Natural killer cell (primary cell): Measurements from ENCODE around the gene IFNL1. TPM values are rescaled to one million over a fixed set of nuclear protein-coding genes. Genes with fewer than 3 reads are reported as not detected.

Experiments used
- ATAC-seq, 3 donors: fragments of 150-1000 bp in 2 of 3; fragments of 200-7000 bp in 1 of 3; cut with Tn5 transposase; 1 replicate in 1 of 3; 2 replicates in 2 of 3; pipeline ENCODE4 v1.10.0; 2021; ENCODE audit warnings: mild to moderate bottlenecking in 2 of 3, moderate library complexity in 2 of 3
- DNase-seq, 2 donors: peaks; one replicate each; pipeline versions ENCODE4 v3.0.0 to v3.0.0-alpha.2; 2013 to 2021; ENCODE audit warnings: mixed read lengths in 1 of 2
- H3K27ac ChIP-seq: one replicate; pipeline ENCODE4 v1.5.1; 2013; ENCODE audit warnings: mild to moderate bottlenecking, low read length
- H3K27me3 ChIP-seq: one replicate; pipeline ENCODE4 v1.6.1; 2013; ENCODE audit warnings: low read length; ENCODE audit not compliant: control insufficient read depth, insufficient read depth
- H3K36me3 ChIP-seq: one replicate; pipeline ENCODE4 v1.6.1; 2013; ENCODE audit warnings: low read length; ENCODE audit not compliant: control insufficient read depth, insufficient read depth
- H3K4me1 ChIP-seq: one replicate; pipeline ENCODE4 v1.6.1; 2013; ENCODE audit warnings: low read length; ENCODE audit not compliant: control insufficient read depth, insufficient read depth
- H3K4me3 ChIP-seq: one replicate; pipeline ENCODE4 v1.5.1; 2013; ENCODE audit warnings: low read length
- H3K9me3 ChIP-seq: one replicate; pipeline ENCODE4 v1.6.1; 2013; ENCODE audit warnings: low read length; ENCODE audit not compliant: control insufficient read depth, insufficient read depth
- H3K27ac Mint-ChIP-seq, 2 donors: one replicate each; pipeline ENCODE4 v1.8.0; 2022; ENCODE audit warnings: mild to moderate bottlenecking in 2 of 2, mixed read lengths in 2 of 2, moderate library complexity in 1 of 2
- H3K27me3 Mint-ChIP-seq, 2 donors: one replicate each; pipeline ENCODE4 v1.8.0; 2022; ENCODE audit warnings: low read depth in 2 of 2, mixed read lengths in 2 of 2
- H3K36me3 Mint-ChIP-seq: one replicate; pipeline ENCODE4 v1.8.0; 2022; ENCODE audit warnings: mixed read lengths
- H3K4me1 Mint-ChIP-seq, 2 donors: one replicate each; pipeline ENCODE4 v1.8.0; 2022; ENCODE audit warnings: mixed read lengths in 2 of 2
- H3K4me3 Mint-ChIP-seq: one replicate; pipeline ENCODE4 v1.8.0; 2022; ENCODE audit warnings: mild to moderate bottlenecking, moderate library complexity, mixed read lengths
- H3K9me3 Mint-ChIP-seq, 2 donors: one replicate each; pipeline ENCODE4 v1.8.0; 2022; ENCODE audit warnings: mixed read lengths in 2 of 2
- CTCF ChIP-seq: fragments of 200-600 bp; IDR thresholded peaks from one replicate; pipeline ENCODE4 v1.8.0; 2022; ENCODE audit warnings: antibody characterized with exemption
- WGBS: methylation state at CpG from one replicate; pipeline ENCODE4 v1.1.7; 2013; ENCODE audit warnings: missing lambda C conversion rate; ENCODE audit not compliant: insufficient coverage; 5-methylcytosine and 5-hydroxymethylcytosine counted together
- intact Hi-C: fragments of 100-400 bp; cut with micrococcal nuclease; formaldehyde crosslinking; loops from one replicate; pipeline ENCODE4 v1.14.2; 2022
- total RNA-seq, 4 donors: library from RNA; stranded (reverse); fragments of 120-200 nt in 1 of 4; gene quantifications; one replicate each; pipeline versions ENCODE4 v1.2.3 to v1.2.4, GENCODE V29; 2013 to 2022

Gene IFNL1
- total RNA-seq, 3 donors from 2014 or later (not counting 1 experiment from before 2014, with no cell fraction given), result 0.33 to 1.4 TPM; not detected in 1

GRCh38 chr19:39314016-39314728 is 18.0 kb downstream of the IFNL1 start:
- Mint-ChIP-seq H3K4me1 (peaks cover 35 to 39% of the 10 kb centered on the region in 2 donors), H3K27ac (no peak overlapping the region), H3K9me3 (no peaks in the 10 kb centered on the region), H3K36me3 (peaks cover 14% of the 10 kb centered on the region), H3K27me3 (no peaks in the 10 kb centered on the region), H3K4me3 (no peak overlapping the region)
- Histone ChIP-seq H3K27me3 (no peaks in the 10 kb centered on the region), H3K27ac (no peak overlapping the region), H3K4me1 (peaks cover 10% of the 10 kb centered on the region), H3K4me3 (no peak overlapping the region), H3K9me3 (no peaks in the 10 kb centered on the region), H3K36me3 (peaks cover 50% of the 10 kb centered on the region)
- TF ChIP-seq CTCF, result no peak
- WGBS, result 96% methylated on average over 64 of the region's 64 CpGs
- no peak for ATAC-seq
- intact Hi-C loops, result no loop called here
- DNase-seq, result no peak

- intact Hi-C loops, result no loop called here
- H3K4me3 Mint-ChIP-seq, result no peak overlapping the region
- peaks cover 43% of the 10 kb centered on the region for H3K36me3 ChIP-seq
- 100% methylated on average over 1 of the region's 1 CpG for WGBS
- no peaks in the 10 kb centered on the region for H3K27me3 ChIP-seq
- H3K27ac Mint-ChIP-seq, result no peak overlapping the region
- peaks cover 19% of the 10 kb centered on the region for H3K4me1 ChIP-seq
- TF ChIP-seq CTCF, result no peak
- no peaks in the 10 kb centered on the region for H3K27me3 Mint-ChIP-seq
- ATAC-seq (no peak), DNase-seq (no peak)
- H3K9me3 ChIP-seq, result no peaks in the 10 kb centered on the region
- H3K27ac ChIP-seq, result no peak overlapping the region
- H3K4me1 Mint-ChIP-seq, result peaks cover 31 to 32% of the 10 kb centered on the region in 2 donors
- peaks cover 14% of the 10 kb centered on the region for H3K36me3 Mint-ChIP-seq
- no peaks in the 10 kb centered on the region for H3K9me3 Mint-ChIP-seq
- no peak overlapping the region for H3K4me3 ChIP-seq
These were observed 19.7 kb downstream of the IFNL1 start for GRCh38 chr19:39315933-39316332.

- Histone ChIP-seq H3K27ac (no peak overlapping the region), H3K36me3 (peaks cover 36% of the 10 kb centered on the region), H3K9me3 (no peaks in the 10 kb centered on the region), H3K4me1 (peaks cover 21% of the 10 kb centered on the region), H3K4me3 (no peak overlapping the region), H3K27me3 (no peaks in the 10 kb centered on the region)
- no peak overlapping the region for H3K27ac Mint-ChIP-seq
- DNase-seq (no peak), ATAC-seq (no peak)
- no peaks in the 10 kb centered on the region for H3K27me3 Mint-ChIP-seq
- TF ChIP-seq CTCF, result no peak
- intact Hi-C loops, result no loop called here
- H3K4me3 Mint-ChIP-seq, result no peak overlapping the region
- WGBS, result 100% methylated on average over 3 of the region's 12 CpGs
- H3K4me1 Mint-ChIP-seq, result peaks cover 29 to 35% of the 10 kb centered on the region in 2 donors
- peaks cover 14% of the 10 kb centered on the region for H3K36me3 Mint-ChIP-seq
- H3K9me3 Mint-ChIP-seq, result no peaks in the 10 kb centered on the region
These were observed 20.6 kb downstream of the IFNL1 start for GRCh38 chr19:39316627-39317321.
